Epithelial cell of prostate (primary cell): Measurements from ENCODE around the gene SAXO1.

Experiments used
- DNase-seq: peaks from one replicate; pipeline ENCODE4 v3.0.0-alpha.2; 2011; ENCODE audit warnings: low read depth, low spot score
- H3K27ac ChIP-seq: fragments of 450-650 bp; 2 replicates; pipeline ENCODE4 v1.5.1; 2017; ENCODE audit warnings: mild to moderate bottlenecking

SAXO1 gene

GRCh38 chr9:18890372-18890771 lies 142.6 kb downstream of the SAXO1 start:
- H3K27ac ChIP-seq = no peak overlapping the region
- peak; percentile 24 for DNase-seq

- DNase-seq = no peak
- H3K27ac ChIP-seq = no peak overlapping the region
Measured at GRCh38 chr9:18889550-18889949, 143.5 kb downstream of the SAXO1 start.

DNA sequence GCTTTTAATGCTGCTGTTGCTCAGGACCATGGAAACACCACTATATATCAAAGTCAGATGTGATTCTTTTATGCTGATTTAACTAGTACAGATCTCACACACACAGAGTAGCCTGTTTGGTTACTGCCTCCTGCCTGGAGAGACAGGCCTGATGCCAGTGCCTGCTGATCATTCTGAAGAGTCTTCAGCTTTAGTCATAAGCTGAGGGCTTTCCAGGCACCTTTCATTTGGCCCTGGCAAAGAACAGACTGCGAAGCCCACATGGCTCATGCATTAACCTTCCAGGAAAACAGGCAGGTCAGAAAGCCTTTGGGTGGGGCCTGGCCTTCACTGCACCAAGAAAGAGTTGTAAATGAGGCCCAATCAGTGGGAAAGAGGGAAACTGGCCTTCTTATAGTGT lies 144.7 kb downstream of the SAXO1 start:
- H3K27ac ChIP-seq = no peak overlapping the region
- no peak for DNase-seq

GRCh38 chr9:18887546-18887945 lies 145.5 kb downstream of the SAXO1 start:
- H3K27ac ChIP-seq = no peak overlapping the region
- no peak for DNase-seq

DNA sequence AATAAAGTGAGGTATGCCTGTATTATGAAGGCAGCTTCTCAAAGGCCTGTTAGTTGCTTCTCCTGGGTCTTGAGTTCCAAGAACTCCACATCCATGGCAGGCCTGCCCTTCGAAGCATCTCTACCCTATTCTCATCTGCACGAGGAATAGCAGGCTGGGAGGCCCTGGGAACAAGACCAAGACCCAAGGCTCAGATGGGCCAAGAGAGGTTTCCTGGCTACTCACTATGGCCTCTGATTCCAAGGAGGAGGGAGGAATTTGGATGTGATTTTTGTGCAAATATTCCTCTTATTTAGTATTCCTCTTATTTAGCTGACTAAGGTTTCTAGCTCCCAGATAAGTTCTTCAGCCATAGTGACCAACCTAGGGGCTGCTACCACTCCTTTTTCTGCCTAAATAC lies 151.3 kb downstream of the SAXO1 start:
- no peak for DNase-seq
- H3K27ac ChIP-seq = no peak overlapping the region

DNA sequence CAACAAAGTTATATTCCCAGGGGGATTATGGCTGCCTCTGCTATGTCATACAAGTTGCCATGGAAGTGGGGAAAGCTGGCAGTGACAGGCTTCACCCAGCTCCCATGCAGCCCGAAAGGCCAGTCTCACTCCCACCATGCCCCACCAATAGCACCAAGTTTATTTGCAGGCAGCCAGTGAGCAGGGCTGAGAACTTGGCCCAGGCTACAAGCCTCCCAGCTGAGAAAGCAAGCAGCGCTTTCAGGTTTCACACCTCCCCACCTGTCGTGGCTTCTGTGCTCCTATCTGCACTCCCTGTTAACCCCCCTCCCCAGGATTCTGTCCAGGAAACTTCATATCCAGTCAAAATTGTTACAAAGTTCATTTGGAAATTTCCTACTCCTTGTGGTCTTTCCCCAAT lies 155.0 kb downstream of the SAXO1 start:
- no peak for DNase-seq
- no peak overlapping the region for H3K27ac ChIP-seq
